Subcutaneous abdominal adipose tissue (tissue), 5 donors: ENCODE measurements around the gene NSD1.
A peak's percentile ranks its signal among the peaks of the same experiment; 100 is the strongest.

Experiments used
- H3K27ac ChIP-seq: one replicate; pipeline ENCODE4 v1.7.0; 2013; ENCODE audit warnings: low read depth, mild to moderate bottlenecking, inconsistent platforms, low read length, moderate library complexity
- H3K27me3 ChIP-seq, 5 donors: one replicate each; pipeline ENCODE4 v1.7.0; 2013; ENCODE audit warnings: low read length in 5 of 5, inconsistent platforms in 1 of 5; ENCODE audit not compliant: control insufficient read depth in 5 of 5, insufficient read depth in 4 of 5
- H3K36me3 ChIP-seq, 5 donors: one replicate each; pipeline ENCODE4 v1.7.0; 2013; ENCODE audit warnings: low read length in 5 of 5; ENCODE audit not compliant: control insufficient read depth in 5 of 5, insufficient read depth in 5 of 5
- H3K4me1 ChIP-seq, 5 donors: one replicate each; pipeline ENCODE4 v1.7.0; 2013; ENCODE audit warnings: low read length in 5 of 5, mild to moderate bottlenecking in 3 of 5, moderate library complexity in 1 of 5; ENCODE audit not compliant: control insufficient read depth in 5 of 5, insufficient read depth in 5 of 5
- H3K4me3 ChIP-seq, 5 donors: one replicate each; pipeline ENCODE4 v1.7.0; 2013; ENCODE audit warnings: low read length in 5 of 5, low read depth in 1 of 5
- H3K9ac ChIP-seq, 5 donors: one replicate each; pipeline ENCODE4 v1.7.0; 2013; ENCODE audit warnings: low read length in 5 of 5, mild to moderate bottlenecking in 4 of 5, moderate library complexity in 3 of 5
- H3K9me3 ChIP-seq, 5 donors: one replicate each; pipeline ENCODE4 v1.7.0; 2013; ENCODE audit warnings: low read length in 5 of 5; ENCODE audit not compliant: control insufficient read depth in 5 of 5
- donor health status: healthy.
- donor health status: healthy.
- donor health status: healthy.
- donor health status: healthy.
- donor health status: healthy.

The NSD1 gene

GRCh38 chr5:177297922-177298321, 164.3 kb downstream of the NSD1 start:
- peaks cover 19 to 63% (median 56%) of the 10 kb centered on the region in 5 donors for H3K4me1 ChIP-seq
- H3K36me3 ChIP-seq: peaks cover 5 to 53% (median 39%) of the 10 kb centered on the region in 5 donors

DNA sequence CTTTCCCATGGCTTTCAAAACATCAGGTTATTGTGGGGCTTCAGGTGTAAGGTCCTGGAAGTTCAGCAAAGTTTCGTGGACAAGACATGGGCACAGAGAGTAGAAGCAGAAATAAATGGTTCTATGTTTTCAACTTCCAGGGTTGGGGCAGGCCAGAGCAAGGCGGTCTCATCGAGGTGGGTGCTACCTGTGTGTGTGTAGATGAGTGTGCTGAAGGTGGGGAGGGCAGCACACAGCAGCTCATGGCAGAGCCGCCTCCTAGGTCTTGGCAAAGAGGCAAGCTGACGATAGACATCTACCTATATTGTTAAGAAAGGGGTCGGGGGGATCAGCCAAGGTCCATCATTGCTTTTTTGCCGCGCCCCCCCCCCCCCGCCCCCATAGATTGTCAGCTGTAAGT, 166.1 kb downstream of the NSD1 start:
- peak overlapping the region in 1 of 5 donors; percentile 49 for H3K9ac ChIP-seq
- peaks cover 21 to 76% (median 70%) of the 10 kb centered on the region in 5 donors for H3K4me1 ChIP-seq
- no peaks in the 10 kb centered on the region for H3K9me3 ChIP-seq
- no peak overlapping the region for H3K4me3 ChIP-seq
- peak overlapping the region; percentile 90 for H3K27ac ChIP-seq
- peaks cover 5 to 35% (median 23%) of the 10 kb centered on the region in 5 donors for H3K36me3 ChIP-seq
- H3K27me3 ChIP-seq: no peaks in the 10 kb centered on the region

More at GRCh38 chr5:177297922-177298321, 164.3 kb downstream of the NSD1 start:
- H3K9ac ChIP-seq: no peak overlapping the region
- H3K27ac ChIP-seq: no peak overlapping the region
- H3K27me3 ChIP-seq: no peaks in the 10 kb centered on the region
- H3K4me3 ChIP-seq: no peak overlapping the region
- H3K9me3 ChIP-seq: no peaks in the 10 kb centered on the region

- peaks cover 3 to 29% (median 17%) of the 10 kb centered on the region in 5 donors for H3K36me3 ChIP-seq
- peak overlapping the region in 1 of 5 donors; percentile 24 for H3K9ac ChIP-seq
- no peak overlapping the region for H3K4me3 ChIP-seq
- H3K9me3 ChIP-seq: no peaks in the 10 kb centered on the region
- H3K4me1 ChIP-seq: peaks cover 21 to 83% (median 74%) of the 10 kb centered on the region in 5 donors
- peak overlapping the region; percentile 90 for H3K27ac ChIP-seq
- no peaks in the 10 kb centered on the region for H3K27me3 ChIP-seq
These were observed 166.8 kb downstream of the NSD1 start for GRCh38 chr5:177300236-177300880.

DNA sequence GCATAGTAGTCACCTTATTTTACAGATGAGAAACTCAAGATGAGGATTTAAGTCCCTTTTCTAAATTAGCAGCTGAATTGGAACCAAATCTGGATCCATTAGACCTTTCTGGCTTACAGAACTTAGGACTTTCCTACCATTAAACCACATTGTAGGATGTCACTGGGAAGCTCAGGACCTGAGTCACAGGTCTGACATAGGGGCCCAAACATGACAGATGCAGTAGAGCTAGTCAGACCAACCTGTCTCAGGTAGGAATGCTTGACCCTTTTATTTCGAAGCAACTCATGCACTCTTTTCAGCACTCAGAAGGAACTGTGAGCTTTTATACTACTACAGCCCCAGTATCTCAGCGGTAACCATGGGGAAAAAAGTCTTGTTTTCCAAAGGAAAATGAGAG, 167.4 kb downstream of the NSD1 start:
- Histone ChIP-seq H3K9me3 (no peaks in the 10 kb centered on the region), H3K4me3 (no peak overlapping the region), H3K9ac (peak overlapping the region in 1 of 5 donors; percentile 24), H3K27me3 (no peaks in the 10 kb centered on the region), H3K27ac (peak overlapping the region; percentile 90), H3K4me1 (peaks cover 21 to 83% (median 73%) of the 10 kb centered on the region in 5 donors), H3K36me3 (peaks cover 0 to 29% (median 17%) of the 10 kb centered on the region in 5 donors)

- no peaks in the 10 kb centered on the region for H3K9me3 ChIP-seq
- peaks cover 0 to 29% (median 20%) of the 10 kb centered on the region in 5 donors for H3K36me3 ChIP-seq
- no peaks in the 10 kb centered on the region for H3K27me3 ChIP-seq
- peaks cover 17 to 83% (median 66%) of the 10 kb centered on the region in 5 donors for H3K4me1 ChIP-seq
- H3K4me3 ChIP-seq: no peak overlapping the region
- H3K9ac ChIP-seq: peak overlapping the region in 2 of 5 donors; percentile 90 to 91
- H3K27ac ChIP-seq: peak overlapping the region; percentile 90
These were observed 168.1 kb downstream of the NSD1 start for GRCh38 chr5:177301503-177302165.

- H3K27ac ChIP-seq: peak overlapping the region; percentile 90
- no peaks in the 10 kb centered on the region for H3K27me3 ChIP-seq
- H3K4me3 ChIP-seq: peak overlapping the region; percentile 67 to 89 (median 81)
- H3K36me3 ChIP-seq: peaks cover 0 to 32% (median 27%) of the 10 kb centered on the region in 5 donors
- H3K4me1 ChIP-seq: peaks cover 17 to 86% (median 69%) of the 10 kb centered on the region in 5 donors
- no peaks in the 10 kb centered on the region for H3K9me3 ChIP-seq
- peak overlapping the region in 4 of 5 donors; percentile 63 to 95 (median 90) for H3K9ac ChIP-seq
These were observed 169.0 kb downstream of the NSD1 start for GRCh38 chr5:177302354-177303110.

- H3K4me1 ChIP-seq: peaks cover 12 to 86% (median 63%) of the 10 kb centered on the region in 5 donors
- peaks cover 0 to 32% (median 27%) of the 10 kb centered on the region in 5 donors for H3K36me3 ChIP-seq
- H3K27me3 ChIP-seq: no peaks in the 10 kb centered on the region
- H3K9me3 ChIP-seq: no peaks in the 10 kb centered on the region
- peak within 1 kb of the TSS; percentile 90 for H3K27ac ChIP-seq
- peak within 1 kb of the TSS; percentile 87 to 95 (median 91) for H3K9ac ChIP-seq
- peak within 1 kb of the TSS; percentile 67 to 99 (median 89) for H3K4me3 ChIP-seq
These were observed 169.8 kb downstream of the NSD1 start, which contains the start of the genes PRELID1 and RAB24 for GRCh38 chr5:177303121-177303924. Gene PRELID1, plus strand, starts transcription at chr5:177303799. Its CDS starts 187 bp downstream, at chr5:177303986. Gene RAB24, minus strand, starts transcription at chr5:177303719. Its CDS starts 431 bp downstream, at chr5:177303288.

DNA sequence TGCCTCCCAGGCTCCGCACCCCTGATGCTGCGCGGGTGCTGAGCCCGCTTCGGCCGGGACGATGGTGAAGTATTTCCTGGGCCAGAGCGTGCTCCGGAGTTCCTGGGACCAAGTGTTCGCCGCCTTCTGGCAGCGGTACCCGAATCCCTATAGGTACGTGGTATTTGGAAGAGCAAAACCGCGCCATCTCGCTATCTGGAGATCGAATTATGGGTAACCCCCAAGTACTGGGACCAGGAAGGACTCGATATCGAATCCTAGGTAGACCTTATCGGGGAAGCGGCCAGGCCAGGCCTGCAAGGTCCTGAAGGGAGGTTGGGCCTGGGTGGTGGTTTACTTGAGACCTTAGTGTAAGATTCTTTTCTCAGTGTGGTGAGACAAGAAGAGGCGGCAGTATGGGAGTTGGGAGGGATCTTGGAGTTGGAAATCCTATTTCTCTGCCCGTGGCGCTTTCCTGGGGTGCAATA, 170.4 kb downstream of the NSD1 start:
- Histone ChIP-seq H3K4me3 (peak overlapping the region; percentile 67 to 99 (median 89)), H3K27me3 (no peaks in the 10 kb centered on the region), H3K4me1 (peaks cover 12 to 83% (median 60%) of the 10 kb centered on the region in 5 donors), H3K9ac (peak overlapping the region; percentile 84 to 95 (median 88)), H3K9me3 (no peaks in the 10 kb centered on the region), H3K27ac (peak overlapping the region; percentile 90), H3K36me3 (peaks cover 0 to 32% (median 28%) of the 10 kb centered on the region in 5 donors)
